C4-2B (cell line): ENCODE data around the gene IGIP.

Source experiments
- H3K27ac ChIP-seq: fragments of 450-650 bp; 2 replicates; pipeline ENCODE4 v1.5.1; 2017
- CTCF ChIP-seq: fragments of 450-650 bp; conservative IDR thresholded peaks from 2 replicates; pipeline ENCODE4 v1.5.1; 2017; ENCODE audit warnings: mild to moderate bottlenecking
- ZFX ChIP-seq: fragments of 450-650 bp; IDR thresholded peaks from 2 replicates; pipeline ENCODE4 v1.6.1; 2017

Gene IGIP

GRCh38 chr5:140142246-140142645 is 16.5 kb downstream of the IGIP start:
- H3K27ac ChIP-seq = no peak overlapping the region
- no peak for TF ChIP-seq CTCF
- no peak for TF ChIP-seq ZFX

GRCh38 chr5:140142856-140143255 is 17.1 kb downstream of the IGIP start:
- no peak for TF ChIP-seq CTCF
- TF ChIP-seq ZFX = no peak
- H3K27ac ChIP-seq = no peak overlapping the region

- TF ChIP-seq ZFX (no peak), CTCF (no peak)
These were observed 18.0 kb downstream of the IGIP start for GRCh38 chr5:140143521-140144258.

GRCh38 chr5:140145256-140145655 is 19.5 kb downstream of the IGIP start:
- H3K27ac ChIP-seq = no peak overlapping the region
- no peak for TF ChIP-seq CTCF
- no peak for TF ChIP-seq ZFX

More at GRCh38 chr5:140143521-140144258, 18.0 kb downstream of the IGIP start:
- no peak overlapping the region for H3K27ac ChIP-seq

- TF ChIP-seq ZFX = no peak
- TF ChIP-seq CTCF = no peak
These were observed 20.2 kb downstream of the IGIP start for GRCh38 chr5:140145818-140146522.

GRCh38 chr5:140146523-140146842 is 20.7 kb downstream of the IGIP start:
- no peak overlapping the region for H3K27ac ChIP-seq
- no peak for TF ChIP-seq ZFX

More at GRCh38 chr5:140145818-140146522, 20.2 kb downstream of the IGIP start:
- H3K27ac ChIP-seq = no peak overlapping the region

- no peak overlapping the region for H3K27ac ChIP-seq
- no peak for TF ChIP-seq CTCF
- TF ChIP-seq ZFX = no peak
These were observed 21.7 kb downstream of the IGIP start for GRCh38 chr5:140147460-140147859.
